D721Med (cell line): Measurements from ENCODE around the gene TSPAN5.

Experiments
- DNase-seq: peaks from one replicate; pipeline ENCODE4 v3.0.0; 2011; ENCODE audit warnings: low spot score; ENCODE audit not compliant: insufficient read length
- FAIRE-seq: peaks from 2 replicates; lab custom pipeline; 2011; peaks lifted over from hg19 to GRCh38; lab: Jason Lieb, UNC
- TF ChIP-seq, protein P1 (sequence below): IDR thresholded peaks from 2 replicates; pipeline ENCODE4 v1.5.1; 2012; ENCODE audit warnings: mild to moderate bottlenecking, control low read depth; ENCODE audit not compliant: insufficient read depth; ENCODE audit errors: missing control alignments

Gene TSPAN5

DNA sequence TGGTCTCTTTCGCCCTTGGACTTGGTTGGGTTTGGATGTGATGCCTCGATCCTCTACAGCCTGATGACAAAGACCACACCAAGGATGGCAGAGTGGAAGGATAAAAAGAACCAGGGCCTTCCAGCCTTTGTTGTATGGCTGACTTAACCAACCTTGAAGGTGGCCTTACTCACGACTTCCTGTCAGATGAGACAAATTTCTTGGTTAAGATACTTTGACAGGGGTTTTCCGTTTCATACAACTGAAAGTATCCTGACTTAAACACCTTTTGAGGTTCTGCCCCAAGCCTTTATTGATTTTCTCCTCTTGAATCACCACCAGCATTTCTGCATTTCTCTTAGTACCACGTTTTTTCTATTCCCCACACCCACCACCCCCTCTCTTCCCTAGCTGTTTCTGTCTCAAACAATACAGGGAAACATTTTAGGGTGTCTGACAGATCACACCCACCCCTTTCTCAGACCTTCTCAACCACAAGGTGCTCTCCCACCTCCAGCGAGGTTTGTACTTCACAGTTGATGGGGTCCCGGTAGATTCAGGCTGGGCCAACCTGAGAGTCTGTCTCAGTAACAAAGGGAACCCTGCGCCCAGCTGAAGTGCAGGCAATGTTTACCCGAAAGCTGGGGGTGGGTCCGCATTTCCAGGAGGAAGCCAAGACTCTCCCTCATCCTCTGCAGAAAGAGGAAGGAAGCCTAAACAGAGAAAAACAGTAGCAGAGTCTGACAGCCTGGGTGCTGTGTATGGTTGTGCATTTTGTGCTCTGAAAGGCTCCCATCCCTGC is 5.0 kb upstream of the TSPAN5 start:
- no peak for DNase-seq
- TF ChIP-seq, protein P1, sequence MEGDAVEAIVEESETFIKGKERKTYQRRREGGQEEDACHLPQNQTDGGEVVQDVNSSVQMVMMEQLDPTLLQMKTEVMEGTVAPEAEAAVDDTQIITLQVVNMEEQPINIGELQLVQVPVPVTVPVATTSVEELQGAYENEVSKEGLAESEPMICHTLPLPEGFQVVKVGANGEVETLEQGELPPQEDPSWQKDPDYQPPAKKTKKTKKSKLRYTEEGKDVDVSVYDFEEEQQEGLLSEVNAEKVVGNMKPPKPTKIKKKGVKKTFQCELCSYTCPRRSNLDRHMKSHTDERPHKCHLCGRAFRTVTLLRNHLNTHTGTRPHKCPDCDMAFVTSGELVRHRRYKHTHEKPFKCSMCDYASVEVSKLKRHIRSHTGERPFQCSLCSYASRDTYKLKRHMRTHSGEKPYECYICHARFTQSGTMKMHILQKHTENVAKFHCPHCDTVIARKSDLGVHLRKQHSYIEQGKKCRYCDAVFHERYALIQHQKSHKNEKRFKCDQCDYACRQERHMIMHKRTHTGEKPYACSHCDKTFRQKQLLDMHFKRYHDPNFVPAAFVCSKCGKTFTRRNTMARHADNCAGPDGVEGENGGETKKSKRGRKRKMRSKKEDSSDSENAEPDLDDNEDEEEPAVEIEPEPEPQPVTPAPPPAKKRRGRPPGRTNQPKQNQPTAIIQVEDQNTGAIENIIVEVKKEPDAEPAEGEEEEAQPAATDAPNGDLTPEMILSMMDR, result no peak
- FAIRE-seq, result no peak

DNA sequence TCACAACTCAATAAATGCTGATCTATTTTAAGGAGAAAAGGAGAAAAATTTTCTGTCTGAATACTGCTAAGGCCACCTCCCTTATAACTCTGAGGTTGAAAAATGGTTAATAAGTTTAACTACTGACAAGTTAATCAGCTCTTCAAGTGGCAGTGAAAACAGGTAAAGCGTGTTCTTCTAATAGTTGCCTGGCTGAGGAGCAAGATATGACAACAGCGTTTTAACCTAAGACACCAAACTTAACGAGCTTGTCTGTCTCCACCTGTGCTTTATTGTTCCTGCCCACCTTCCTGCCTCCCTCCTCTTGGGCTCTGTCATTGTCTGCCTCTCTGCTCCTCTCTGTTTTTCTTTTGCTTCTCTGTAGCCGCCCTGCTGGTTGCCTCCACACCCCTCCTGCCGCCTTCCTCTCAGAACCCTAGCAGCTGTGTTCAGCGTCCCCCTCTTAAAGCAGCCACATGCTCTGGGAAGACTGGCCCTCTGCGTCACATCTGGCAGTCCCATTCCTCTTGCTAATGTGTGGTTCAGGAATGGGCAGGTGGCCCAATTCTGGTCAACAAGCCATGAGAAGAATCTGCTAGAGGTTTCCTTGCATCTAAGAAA is 4.3 kb upstream of the TSPAN5 start:
- FAIRE-seq (no peak), DNase-seq (no peak)
- TF ChIP-seq, protein P1, result no peak

DNA sequence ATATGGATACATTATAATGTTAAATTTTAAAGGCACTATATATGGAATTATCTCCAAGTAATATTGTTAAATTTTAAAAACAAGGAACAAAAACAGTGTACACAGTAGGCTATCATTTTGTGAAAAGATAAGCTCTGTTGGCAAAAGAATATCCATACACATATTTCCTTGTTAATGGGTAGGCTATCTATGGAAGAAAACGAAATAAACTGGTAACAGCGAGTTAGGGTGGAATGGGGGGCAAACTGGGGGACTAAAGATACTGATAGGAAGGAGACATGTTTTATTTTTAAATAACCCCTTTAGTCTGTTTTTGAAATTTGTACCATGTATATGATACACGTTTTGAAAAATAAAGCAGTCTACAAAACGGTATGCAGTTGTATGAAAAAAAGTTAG is 3.6 kb upstream of the TSPAN5 start:
- TF ChIP-seq, protein P1, result no peak
- FAIRE-seq (no peak), DNase-seq (no peak)

DNA sequence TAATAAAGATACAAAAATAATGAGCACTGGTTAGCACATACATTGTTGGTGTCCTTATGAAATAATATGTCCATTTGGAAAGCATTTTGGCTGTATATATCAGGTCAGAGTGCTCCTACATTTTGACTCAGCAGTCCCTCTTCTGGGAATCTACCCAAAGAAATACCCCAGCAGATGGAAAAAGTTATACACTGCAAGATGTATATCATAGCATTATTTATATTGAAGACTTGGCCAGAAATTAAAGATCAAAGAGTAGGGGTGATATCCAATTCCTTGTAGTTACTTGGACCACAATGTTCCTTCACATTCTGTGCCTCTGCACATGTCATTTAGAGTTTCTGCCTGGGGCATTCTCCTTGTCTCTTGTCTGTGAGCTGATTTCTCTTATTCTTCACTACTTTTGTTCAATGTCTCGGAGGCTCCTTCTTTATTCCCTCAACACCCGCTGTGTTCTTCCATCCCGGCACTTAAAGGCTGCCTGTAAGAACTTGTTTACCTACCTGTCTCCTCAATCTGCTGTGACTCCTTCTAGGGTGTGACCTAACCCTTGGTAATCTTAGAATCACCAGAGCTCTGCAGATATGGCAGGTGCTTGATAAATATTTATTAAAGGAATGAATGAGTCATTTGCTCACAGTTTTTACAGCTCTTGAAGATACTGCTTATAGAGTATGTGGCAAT is 3.1 kb upstream of the TSPAN5 start:
- FAIRE-seq, result no peak
- no peak for DNase-seq
- TF ChIP-seq, protein P1, result no peak

DNA sequence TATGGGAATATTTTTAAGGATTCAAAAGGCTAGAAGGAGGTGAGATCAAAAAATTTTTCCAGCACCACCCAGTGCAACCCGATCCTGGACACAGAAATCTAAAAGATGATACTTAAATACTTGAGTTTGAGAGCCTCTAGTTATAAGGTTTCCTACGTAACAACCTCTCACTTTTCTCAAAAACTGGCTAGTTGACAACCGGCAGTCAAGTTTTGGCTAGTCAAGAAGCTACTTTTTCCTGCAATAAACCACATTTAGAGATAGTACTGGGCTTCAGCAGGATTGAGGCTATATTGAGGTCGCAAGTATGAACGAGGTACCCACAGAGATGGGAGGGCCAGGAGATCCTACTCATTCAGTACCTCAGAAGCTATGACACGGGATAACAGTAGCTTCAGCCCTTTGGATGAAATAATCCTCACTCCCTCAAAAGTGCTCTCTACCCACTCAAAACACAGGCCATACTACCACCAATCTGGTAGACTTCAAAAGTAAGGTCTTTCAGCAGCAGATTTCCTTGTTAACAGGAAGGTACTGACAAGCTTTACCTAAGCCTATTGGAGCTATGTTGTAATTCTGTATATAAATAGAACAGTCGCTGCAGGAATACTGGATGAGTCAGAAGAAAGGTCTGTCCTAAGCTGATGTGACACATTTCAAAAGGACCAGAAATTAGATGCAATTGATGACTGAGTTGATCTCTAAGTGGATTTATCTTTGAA is 1.5 kb upstream of the TSPAN5 start:
- FAIRE-seq, result no peak
- TF ChIP-seq, protein P1, result no peak
- no peak for DNase-seq

DNA sequence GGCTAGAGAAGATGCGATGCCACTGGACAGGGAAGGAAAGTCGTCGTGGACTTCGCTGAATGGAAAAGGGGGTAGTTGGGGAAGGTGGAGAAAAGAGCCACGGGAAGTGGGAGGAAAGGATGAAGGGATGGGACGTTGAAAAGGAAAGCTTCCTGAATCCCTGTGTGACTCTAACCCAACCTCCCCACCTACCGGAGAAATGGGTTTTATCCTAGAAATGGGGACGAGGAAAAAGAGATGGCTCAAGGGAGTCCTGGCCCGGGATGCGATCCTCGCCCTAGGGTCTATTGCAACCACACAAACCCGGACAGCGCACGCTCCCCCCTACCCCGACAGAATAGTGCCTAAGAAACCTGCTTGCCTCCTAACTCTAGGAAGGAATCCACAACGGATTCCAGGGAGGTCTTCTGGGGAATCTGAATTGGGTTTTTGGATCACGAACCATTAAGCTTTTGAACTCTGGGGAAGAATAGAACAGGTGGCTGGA is 738 bp upstream of the TSPAN5 start:
- no peak for FAIRE-seq
- no peak for DNase-seq
- TF ChIP-seq, protein P1, result no peak
